AG09319 (cell line): ENCODE measurements around the gene RECQL5.
"Not testable (repeated sequence)": the region's sequence is repeated elsewhere in the genome, so short reads cannot be mapped to it uniquely, and the experiment has no call there.

Source experiments
- DNase-seq: peaks from one replicate; pipeline ENCODE4 v3.0.0-alpha.2; 2010; ENCODE audit warnings: low read depth; ENCODE audit errors: extremely low read depth
- CTCF ChIP-seq: IDR thresholded peaks from 2 replicates; pipeline ENCODE4 v1.5.1; 2011; ENCODE audit warnings: low read depth, mild to moderate bottlenecking, inconsistent platforms, low read length, moderate library complexity

Gene RECQL5

GRCh38 chr17:75601057-75601987 lies 65.6 kb downstream of the RECQL5 start:
- DNase-seq, result no peak

GRCh38 chr17:75596320-75597087 lies 70.5 kb downstream of the RECQL5 start:
- DNase-seq, result no peak
- no peak for TF ChIP-seq CTCF

More at GRCh38 chr17:75601057-75601987, 65.6 kb downstream of the RECQL5 start:
- TF ChIP-seq CTCF, result peak; percentile 65

- no peak for TF ChIP-seq CTCF
- DNase-seq, result no peak
Observed at GRCh38 chr17:75595920-75596313, 71.0 kb downstream of the RECQL5 start.

- no peak for TF ChIP-seq CTCF
- no peak for DNase-seq
Observed at GRCh38 chr17:75595284-75595919, 71.6 kb downstream of the RECQL5 start.

GRCh38 chr17:75594499-75595283 lies 72.3 kb downstream of the RECQL5 start:
- no peak for DNase-seq
- TF ChIP-seq CTCF, result no peak

- not testable (repeated sequence) for DNase-seq
Observed at GRCh38 chr17:75593430-75593829, 73.5 kb downstream of the RECQL5 start.

- no peak for TF ChIP-seq CTCF
- DNase-seq, result no peak
Observed at GRCh38 chr17:75592348-75593020, 74.5 kb downstream of the RECQL5 start.
